Activated T-helper 9 cell treated with anti-CD3 and anti-CD28 coated beads, Interleukin-2, amount 50 U/mL, for 16 hours (primary cell): ENCODE data around the gene TBX4.

Experiments
- DNase-seq: peaks from one replicate; pipeline ENCODE4 v3.0.0-alpha.2; 2020; ENCODE audit warnings: low read depth

TBX4 gene

GRCh38 chr17:61465550-61466237 lies 13.5 kb downstream of the TBX4 start:
- no peak for DNase-seq

GRCh38 chr17:61466246-61466645 lies 14.0 kb downstream of the TBX4 start:
- DNase-seq = no peak

- no peak for DNase-seq
Measured at GRCh38 chr17:61467416-61468262, 15.4 kb downstream of the TBX4 start.

GRCh38 chr17:61468263-61468907 lies 16.2 kb downstream of the TBX4 start:
- no peak for DNase-seq

- no peak for DNase-seq
Measured at GRCh38 chr17:61469474-61469873, 17.3 kb downstream of the TBX4 start.

GRCh38 chr17:61469949-61470348 lies 17.7 kb downstream of the TBX4 start:
- DNase-seq = no peak

- no peak for DNase-seq
Measured at GRCh38 chr17:61470530-61471136, 18.4 kb downstream of the TBX4 start.

- no peak for DNase-seq
Measured at GRCh38 chr17:61474235-61474927, 22.2 kb downstream of the TBX4 start.

- no peak for DNase-seq
Measured at GRCh38 chr17:61474934-61475333, 22.7 kb downstream of the TBX4 start.

GRCh38 chr17:61475726-61476125 lies 23.5 kb downstream of the TBX4 start:
- DNase-seq = no peak

- no peak for DNase-seq
Measured at GRCh38 chr17:61476476-61477203, 24.4 kb downstream of the TBX4 start.

GRCh38 chr17:61477204-61477834 lies 25.1 kb downstream of the TBX4 start:
- no peak for DNase-seq

GRCh38 chr17:61478026-61478789 lies 26.0 kb downstream of the TBX4 start:
- DNase-seq = no peak

GRCh38 chr17:61478790-61479492 lies 26.7 kb downstream of the TBX4 start:
- no peak for DNase-seq

- no peak for DNase-seq
Measured at GRCh38 chr17:61479493-61480413, 27.5 kb downstream of the TBX4 start.

GRCh38 chr17:61480414-61480807 lies 28.2 kb downstream of the TBX4 start:
- no peak for DNase-seq

GRCh38 chr17:61481421-61481820 lies 29.2 kb downstream of the TBX4 start:
- DNase-seq = no peak

- DNase-seq = no peak
Measured at GRCh38 chr17:61482467-61482866, 30.2 kb downstream of the TBX4 start.
